GM18511 (cell line): ENCODE data around the gene PLA2G7.
"Not testable (repeated sequence)": the region's sequence is repeated elsewhere in the genome, so short reads cannot be mapped to it uniquely, and the experiment has no call there.

ENCODE experiments used
- ATAC-seq: cut with Tn5 transposase; IDR thresholded peaks from one replicate; pipeline ENCODE4 v1.9.1; 2021; ENCODE audit warnings: mild to moderate bottlenecking, moderate library complexity; ENCODE audit not compliant: unreplicated experiment

Gene PLA2G7

DNA sequence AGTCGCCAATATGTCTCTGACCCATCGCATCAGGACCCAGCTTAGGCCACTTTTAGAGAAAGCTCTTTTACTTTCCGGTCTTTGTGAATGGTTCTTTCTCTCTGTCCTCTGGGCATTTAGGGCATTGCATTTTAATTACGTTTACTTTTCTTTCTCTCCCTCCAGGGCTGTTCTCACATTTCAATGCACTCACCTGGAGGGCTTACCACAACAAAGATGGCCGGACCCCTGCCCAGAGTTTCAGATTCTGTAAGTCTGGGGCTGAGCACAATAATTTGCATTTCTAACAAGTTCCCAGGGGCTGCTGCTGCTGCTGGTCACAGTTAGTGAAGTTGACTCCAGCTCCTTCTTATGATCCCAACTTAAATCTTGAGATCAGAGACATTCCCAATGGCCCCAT is 14.6 kb upstream of the PLA2G7 start:
- ATAC-seq, result no peak

DNA sequence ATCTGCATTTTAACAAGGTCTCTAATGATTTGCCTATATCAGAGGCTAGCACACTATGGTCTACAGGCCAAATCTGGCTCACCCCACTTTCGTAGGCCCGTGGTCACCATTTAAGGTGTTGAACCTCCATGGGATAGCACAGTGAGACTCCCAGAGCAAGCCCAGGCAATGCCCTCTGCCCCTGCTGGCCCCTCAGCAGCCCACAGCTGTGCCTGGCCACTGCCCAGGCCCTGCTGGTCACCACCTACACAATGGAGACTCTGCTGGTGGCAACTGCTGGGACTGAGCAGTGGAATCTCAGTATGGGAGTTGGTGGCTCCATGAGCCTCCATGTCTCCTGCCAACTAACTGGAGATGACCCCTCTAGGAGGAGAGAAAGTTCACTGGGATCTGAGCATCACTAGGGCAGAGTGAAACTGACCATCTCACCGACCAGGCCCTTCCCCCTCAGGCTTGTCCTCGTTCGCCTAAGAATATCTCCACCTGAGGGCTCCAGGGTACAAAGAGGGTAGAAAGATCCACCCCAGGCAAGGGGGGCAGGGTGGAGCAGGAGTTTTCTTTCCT is 13.8 kb upstream of the PLA2G7 start:
- ATAC-seq, result no peak

DNA sequence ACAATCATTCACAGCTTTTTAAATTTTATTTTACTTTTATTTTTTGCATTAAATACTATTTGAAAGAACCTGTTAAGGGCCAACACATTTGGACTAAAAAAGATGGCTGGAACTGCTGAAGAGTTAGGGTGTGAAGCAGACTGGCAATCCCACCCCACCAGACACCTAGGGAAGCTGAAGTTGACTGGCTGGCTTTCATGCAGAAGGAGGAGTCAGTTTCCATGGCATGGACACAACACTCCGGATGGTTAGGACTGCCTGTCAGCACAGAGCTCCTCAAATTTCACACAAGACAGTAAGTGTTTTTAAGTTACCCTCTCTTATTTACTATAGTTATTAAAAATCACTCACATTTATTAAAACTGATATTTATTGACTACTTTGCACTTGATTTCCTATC is 11.5 kb upstream of the PLA2G7 start, which contains the start of gene ANKRD66:
TSS of gene ANKRD66 (plus strand) at position 238 of the 400 bp plus-strand sequence. CDS start 5,016 bp downstream, outside the sequence.
- no peak for ATAC-seq

DNA sequence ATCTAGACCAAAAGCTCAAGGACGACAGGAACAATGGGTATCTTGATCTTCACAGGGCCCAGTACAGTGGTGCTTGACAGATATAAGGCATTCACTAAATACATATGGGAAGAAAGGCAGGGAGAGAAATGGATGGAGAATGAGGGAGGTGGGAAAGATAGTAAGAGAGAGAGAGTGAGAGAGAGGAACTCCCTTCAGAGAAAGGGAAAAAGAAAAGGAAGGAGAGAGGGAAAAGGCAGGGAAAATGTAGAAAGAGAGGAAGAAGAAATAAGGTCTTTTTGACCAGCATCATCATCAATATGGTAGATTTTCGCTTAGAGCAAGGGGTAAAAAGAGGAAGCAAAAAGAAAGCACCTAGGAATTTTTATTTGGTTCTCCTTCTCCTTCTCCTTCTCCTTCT is 10.8 kb upstream of the PLA2G7 start:
- no peak for ATAC-seq

DNA sequence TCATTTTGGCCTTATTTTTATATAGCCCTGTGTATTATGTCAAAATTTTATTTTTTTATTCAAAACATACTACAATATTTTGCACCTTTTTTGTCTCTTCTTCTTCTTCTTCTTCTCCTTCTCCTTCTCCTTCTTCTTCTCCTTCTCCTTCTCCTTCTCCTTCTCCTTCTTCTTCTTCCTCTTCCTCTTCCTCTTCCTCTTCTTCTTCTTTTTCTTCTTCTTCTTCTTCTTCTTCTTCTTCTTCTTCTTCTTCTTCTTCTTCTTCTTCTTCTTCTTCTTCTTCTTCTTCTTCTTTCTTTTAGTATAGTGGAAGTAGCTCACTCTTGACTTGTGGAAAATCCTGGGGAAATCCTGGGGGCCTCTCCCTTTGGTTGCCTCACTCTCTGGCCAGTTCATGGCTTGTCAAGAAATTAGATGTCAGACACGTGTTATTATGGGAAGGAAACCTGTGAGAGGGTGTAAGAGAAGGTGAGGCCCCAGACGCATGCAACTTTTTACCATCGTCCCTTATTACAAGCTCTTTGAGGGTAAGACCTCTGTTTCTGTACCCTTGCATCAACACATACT is 9.1 kb upstream of the PLA2G7 start:
- not testable (repeated sequence) for ATAC-seq

DNA sequence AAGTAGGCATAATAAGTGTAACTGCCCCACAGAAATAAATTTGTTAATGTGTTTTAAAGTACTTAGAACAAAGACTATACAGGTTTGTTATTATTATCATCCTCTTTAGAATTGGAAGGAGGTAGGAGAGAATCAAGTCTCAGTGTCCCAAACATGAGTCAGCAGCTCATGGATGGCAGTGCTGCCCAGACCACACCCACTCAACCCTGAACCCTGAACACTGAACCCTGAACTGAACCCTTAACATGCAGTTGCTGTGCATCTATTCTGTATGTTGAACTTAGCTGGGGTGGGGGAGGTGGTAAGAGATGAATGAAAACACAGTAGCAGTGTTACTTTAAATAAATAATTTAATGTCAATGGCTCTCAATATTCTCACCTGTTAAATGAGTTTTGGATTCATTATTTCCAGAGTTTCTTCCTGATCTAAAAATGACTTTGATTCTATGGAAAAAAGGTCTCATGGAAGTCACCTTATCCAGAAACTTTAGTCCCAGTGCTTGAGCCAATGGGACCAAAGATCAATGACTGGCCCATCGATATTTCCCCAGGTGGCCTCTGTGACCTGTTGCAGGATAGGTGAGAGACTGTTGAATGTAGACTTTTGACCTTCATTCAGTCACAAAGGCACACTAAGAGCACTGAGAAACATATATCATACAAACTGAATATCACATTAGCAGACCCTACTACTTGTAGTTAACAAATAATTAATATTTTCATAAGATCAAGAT is 8.4 kb upstream of the PLA2G7 start:
- no peak for ATAC-seq

DNA sequence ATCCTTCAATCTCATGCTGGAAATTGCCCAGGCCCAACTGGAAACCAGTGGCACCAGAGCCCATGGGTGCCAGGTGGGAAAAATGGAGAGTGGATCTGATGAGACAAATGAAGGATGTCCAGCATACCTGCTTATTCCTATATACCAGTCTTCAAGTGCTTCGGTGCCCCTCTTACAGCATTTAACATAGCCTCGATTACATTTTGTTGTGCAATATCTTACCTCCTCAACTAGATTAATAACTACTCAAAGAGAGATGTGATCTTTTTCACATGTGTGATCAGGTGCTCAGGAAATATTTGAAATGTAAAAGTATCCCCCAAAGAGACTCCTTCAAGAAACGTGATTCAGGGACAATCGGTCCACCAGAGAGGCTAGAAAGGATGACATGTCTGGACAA is 6.7 kb upstream of the PLA2G7 start:
- ATAC-seq, result no peak

DNA sequence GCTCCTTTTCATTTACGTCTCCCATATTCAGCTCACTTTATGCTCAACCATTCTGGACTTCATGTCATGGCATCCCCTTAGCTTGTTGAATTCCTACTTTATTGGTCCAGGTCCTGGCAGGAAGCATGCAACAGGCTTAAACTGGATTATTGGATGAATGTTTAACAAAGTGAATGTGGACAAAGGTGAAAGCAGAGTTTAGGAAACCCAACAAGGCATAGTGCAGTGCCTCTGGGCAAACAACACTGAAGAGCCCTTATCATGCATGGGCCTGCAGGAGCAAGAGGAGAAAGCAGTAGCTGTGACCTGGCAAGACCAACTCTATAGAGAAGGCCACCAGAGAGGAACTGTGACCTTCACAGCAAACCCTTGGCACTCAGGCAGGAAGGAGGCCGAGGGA is 6.3 kb upstream of the PLA2G7 start:
- no peak for ATAC-seq

DNA sequence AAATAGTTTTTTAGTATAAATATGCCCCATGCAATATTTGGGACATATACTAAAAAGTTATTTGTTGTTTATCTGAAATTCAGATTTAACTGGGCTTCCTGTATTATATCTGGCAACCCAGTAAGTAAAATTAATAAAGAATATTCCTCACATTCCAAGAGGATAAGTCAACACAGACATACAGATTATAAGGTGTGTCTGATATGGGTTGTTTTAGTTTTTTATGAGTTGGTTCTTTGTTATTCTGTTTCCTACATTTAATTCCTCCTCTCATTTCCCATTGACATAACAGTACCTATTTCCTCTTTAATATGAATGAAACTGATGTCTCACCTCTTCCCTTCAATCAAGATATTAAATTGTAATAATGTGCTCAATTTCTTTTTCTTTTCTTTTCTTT is 1.7 kb upstream of the PLA2G7 start:
- no peak for ATAC-seq

DNA sequence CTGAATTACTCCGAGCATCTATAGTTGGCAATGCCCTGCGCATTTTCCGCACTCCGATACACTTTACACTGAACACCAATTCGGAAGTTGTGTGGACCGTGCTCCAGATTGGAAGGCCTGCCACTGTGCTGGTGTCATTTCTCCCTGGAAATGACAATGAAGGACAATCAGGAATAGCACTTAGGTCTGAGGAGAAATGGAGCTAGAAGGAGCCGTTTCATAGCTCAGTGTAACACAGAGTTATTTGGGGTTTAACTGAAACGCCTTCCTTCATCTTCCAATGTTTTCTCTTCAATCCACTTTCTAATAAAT is 501 bp upstream of the PLA2G7 start:
- no peak for ATAC-seq

DNA sequence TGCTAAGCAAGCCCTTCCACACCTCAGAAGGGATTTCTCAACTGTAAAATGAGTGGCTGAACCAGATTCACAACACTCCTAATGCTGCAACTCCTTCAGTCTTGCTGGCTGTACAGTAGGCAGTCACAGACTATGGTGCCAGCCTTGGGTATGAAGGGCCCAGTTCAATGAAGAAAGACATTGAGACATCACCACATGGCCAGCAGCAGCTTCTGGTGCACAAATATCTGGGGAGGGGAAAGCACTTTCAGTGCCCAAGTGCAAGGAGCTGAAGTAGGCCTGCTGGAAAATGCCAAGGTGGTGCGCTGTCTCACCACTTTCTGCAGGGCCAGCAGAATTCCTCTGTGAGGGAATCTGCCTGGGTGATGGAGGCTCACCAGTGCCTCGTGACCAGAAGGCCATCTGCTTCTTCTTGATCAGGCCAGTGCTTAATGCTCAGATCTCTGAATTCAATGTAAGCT is 1.8 kb downstream of the PLA2G7 start:
- ATAC-seq, result no peak

DNA sequence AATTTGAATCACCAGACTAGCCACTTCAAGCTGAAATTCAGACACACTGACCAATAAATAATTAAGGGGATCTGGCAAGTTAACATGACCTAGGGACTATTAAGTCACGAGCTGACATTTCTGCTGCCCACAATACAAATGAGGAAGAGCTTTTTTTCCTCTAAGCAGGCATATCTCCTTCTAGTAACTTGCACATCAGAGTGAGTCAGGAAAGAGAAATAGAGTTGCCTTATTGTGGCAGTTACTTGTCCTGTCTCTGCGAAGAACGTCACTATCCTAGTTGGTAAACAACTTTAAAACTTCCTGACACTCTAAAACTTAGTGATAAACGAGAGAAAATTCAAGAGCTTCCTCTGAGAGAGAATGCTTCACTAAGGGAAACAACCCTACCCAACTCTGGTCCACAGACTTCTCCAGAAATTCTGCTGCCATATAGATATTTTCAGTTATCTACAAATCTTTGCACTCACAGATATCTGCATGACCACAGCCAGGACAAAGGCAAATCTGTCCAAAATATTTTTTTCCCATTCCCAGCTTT is 4.2 kb downstream of the PLA2G7 start:
- no peak for ATAC-seq

DNA sequence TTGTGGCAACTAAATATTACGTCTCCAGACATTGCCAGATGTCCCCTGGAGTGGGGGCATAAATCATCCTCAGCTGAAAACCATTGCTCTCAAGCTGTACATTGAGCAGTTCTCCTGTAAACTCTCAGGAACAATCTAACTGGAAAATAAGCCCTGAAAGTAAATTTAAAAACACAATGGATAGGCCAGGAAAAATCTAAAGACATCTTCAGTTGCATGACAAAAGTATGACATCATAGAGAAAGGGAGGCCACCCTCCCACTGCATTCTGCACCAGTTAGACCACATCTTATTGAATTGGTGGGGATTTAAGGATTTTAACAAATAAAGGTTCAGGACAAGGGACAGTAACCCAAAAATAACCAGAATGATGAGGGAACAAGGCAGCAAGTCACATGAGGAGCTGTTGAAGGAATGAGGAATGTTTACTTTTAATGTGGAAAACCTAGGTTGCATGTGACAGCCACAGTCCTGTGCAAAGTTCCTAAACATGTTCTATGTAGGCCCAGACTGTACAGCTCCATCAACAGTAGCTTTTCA is 5.3 kb downstream of the PLA2G7 start:
- no peak for ATAC-seq

DNA sequence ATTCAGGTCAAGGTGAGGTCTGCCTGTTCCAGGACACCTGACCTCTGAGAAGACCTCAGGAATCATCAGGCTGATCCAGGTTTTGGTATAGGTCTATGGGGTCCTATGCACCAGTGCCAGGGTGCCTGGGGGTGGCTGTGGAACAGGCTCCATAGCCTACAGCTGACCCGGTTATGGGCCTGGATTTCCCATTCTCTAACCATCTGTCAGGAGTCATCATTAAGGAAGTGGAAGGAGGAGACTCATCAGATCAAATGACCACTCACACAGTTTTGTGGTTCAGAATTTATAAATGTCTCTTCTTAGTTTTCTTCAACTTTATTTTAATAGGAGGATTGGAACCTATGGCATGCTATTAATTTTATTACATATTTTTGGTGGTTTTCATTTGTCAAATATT is 14.8 kb downstream of the PLA2G7 start:
- ATAC-seq, result no peak

DNA sequence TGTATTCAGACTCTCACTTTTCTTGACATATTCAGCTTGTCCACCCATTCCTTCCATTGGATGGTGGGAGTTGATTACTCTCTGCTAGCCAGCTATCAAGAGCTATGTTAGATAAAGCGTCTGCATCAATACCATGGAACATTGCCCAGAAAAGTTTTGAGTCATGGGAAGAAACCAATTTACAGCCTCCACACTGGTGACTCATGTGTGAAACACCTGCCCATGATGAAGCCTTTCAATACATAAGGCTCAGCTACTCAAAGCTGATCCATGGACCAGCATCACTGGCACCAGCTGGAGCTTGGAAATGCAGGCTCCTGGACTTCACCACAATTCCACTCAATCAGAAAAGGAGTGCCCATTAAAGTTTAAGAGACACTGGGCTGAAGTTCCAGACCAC is 16.1 kb downstream of the PLA2G7 start:
- ATAC-seq, result no peak

DNA sequence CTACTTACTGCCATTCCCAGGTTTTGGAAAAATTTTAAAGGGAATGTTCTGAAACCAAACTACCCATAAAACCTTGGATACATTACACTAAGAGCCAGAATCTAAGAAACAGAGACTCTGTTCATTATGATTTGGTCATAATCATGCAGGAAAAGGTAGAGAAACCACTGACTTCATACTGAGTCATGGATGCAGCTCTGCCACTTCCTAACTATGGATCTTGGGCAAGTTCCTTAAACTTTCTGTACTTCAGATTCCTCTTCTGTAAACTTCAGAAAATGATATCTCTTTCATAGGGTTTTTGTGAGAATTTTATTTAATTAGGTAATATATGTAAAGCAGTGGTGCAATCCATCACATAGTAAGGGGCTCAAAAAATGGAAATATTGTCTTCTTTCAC is 20.0 kb downstream of the PLA2G7 start:
- ATAC-seq, result no peak

DNA sequence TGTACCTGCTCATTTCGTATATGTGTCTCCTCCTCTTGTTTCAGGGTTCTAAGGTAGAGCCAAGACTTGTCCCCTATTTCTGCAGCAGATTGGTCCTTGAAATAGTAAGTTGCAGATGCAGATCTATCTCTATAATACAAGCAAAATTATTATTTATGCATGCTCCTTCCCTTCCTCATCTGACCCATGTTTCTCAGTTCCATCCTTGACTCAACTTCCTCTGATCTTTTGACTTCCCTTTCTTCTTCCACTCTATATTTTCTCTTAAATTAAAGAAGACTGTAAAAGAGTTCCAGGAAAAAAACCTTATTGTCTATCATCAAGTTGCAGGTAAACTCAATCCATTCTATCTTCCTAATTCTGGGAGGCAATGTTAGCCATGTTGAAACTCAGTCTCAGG is 23.7 kb downstream of the PLA2G7 start:
- ATAC-seq, result no peak

DNA sequence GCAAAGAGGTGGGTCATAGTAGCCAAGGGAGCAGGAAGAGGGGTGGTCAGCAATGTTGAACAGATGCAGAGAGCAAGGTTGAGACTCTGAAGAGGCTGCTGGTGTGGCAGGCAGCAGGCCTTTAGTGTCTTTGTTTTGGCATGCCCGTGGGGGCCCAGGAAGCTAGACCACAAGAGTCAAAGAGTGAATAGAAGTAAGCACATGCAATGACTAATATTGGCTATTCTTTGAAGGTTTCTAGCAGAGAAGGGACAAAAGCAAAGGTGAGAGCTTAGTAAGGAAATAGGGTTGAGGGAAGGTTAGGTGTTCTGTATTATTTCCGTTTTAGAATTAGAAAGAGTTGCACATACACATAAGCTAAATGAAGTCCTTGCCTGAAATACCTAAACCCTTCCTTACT is 28.7 kb downstream of the PLA2G7 start:
- ATAC-seq, result no peak

DNA sequence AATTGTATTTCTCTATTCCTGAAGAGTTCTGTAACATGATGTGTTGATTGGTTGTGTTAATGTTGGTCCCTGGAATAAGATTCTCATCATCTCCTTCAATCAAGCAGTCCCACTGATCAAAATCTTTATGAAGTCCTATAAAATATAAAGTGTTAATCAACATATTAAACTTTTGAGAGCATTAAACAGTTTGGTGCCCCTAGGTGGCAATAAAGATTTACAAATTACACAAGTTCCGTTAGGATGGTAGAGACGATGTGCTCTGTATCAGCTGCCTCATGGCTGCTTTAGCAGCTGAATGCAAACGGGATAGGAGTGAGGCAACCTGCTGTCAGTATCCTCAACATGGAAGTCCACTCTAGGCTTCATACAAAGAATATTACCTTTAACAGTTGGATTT is 30.6 kb downstream of the PLA2G7 start:
- no peak for ATAC-seq

DNA sequence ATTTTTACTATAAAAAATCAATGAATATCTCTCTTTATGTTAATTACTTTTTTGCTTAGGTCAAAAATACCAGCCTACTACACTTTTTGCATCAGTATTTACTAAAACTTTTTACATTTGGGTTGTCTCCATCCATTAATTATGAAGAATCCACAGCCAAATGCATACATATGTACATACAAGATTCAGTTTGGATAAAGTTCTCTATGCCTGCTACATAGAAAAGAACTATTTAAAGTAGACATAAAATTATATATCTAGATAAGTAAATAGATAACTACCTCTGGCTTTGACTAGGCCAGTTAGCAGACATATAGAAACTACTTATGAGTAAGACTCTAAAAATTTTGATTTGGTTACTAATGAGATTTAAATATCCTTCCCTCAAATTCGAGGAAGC is 35.2 kb downstream of the PLA2G7 start:
- ATAC-seq, result no peak

DNA sequence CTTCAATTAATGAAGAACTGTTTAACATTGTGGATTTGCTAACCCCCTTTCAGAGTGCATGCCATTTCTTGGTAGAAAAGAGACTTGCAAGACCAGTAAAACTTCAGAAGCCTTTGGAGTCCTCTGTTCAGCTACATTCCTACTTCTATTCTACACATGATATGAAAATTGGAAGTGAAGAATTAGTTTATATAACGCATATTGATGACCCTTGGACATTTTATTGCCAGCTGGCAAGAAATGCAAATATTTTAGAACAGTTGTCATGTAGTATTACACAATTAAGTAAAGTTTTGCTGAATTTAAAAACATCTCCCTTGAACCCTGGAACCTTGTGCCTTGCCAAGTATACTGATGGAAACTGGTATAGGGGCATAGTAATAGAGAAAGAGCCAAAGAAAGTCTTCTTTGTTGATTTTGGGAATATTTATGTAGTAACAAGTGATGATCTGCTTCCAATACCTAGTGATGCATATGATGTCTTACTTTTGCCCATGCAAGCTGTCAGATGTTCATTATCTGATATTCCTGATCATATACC is 44.2 kb downstream of the PLA2G7 start:
- ATAC-seq, result no peak
